22Rv1 (cell line): Measurements from ENCODE around the gene AOPEP.

ENCODE experiments used
- ZFX ChIP-seq: fragments of 450-650 bp; IDR thresholded peaks from 2 replicates; pipeline ENCODE4 v1.6.1; 2017; ENCODE audit warnings: antibody characterized with exemption, borderline replicate concordance
- TF ChIP-seq, protein P1 (sequence below): fragments of 450-650 bp; IDR thresholded peaks from 2 replicates; pipeline ENCODE4 v1.5.1; 2017; ENCODE audit warnings: mild to moderate bottlenecking

- no peak for TF ChIP-seq ZFX
- TF ChIP-seq, protein P1, sequence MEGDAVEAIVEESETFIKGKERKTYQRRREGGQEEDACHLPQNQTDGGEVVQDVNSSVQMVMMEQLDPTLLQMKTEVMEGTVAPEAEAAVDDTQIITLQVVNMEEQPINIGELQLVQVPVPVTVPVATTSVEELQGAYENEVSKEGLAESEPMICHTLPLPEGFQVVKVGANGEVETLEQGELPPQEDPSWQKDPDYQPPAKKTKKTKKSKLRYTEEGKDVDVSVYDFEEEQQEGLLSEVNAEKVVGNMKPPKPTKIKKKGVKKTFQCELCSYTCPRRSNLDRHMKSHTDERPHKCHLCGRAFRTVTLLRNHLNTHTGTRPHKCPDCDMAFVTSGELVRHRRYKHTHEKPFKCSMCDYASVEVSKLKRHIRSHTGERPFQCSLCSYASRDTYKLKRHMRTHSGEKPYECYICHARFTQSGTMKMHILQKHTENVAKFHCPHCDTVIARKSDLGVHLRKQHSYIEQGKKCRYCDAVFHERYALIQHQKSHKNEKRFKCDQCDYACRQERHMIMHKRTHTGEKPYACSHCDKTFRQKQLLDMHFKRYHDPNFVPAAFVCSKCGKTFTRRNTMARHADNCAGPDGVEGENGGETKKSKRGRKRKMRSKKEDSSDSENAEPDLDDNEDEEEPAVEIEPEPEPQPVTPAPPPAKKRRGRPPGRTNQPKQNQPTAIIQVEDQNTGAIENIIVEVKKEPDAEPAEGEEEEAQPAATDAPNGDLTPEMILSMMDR: no peak
These were observed 304.6 kb downstream of the AOPEP start for GRCh38 chr9:95030920-95031642.
